Trophoblast cell (in vitro differentiated cells and primary cell): Measurements from ENCODE around the gene LAMA3.

ENCODE experiments used
- DNase-seq, 2 donors: peaks; one replicate each; pipeline ENCODE4 v3.0.0-alpha.2; 2016
- H2AFZ ChIP-seq: 2 replicates; pipeline ENCODE4 v1.6.1; 2013; ENCODE audit warnings: low read length, moderate library complexity, mild to moderate bottlenecking; ENCODE audit not compliant: insufficient read depth, poor library complexity
- H2AK5ac ChIP-seq: 2 replicates; pipeline ENCODE4 v1.6.1; 2013; ENCODE audit warnings: mild to moderate bottlenecking, low read length
- H2BK120ac ChIP-seq: 2 replicates; pipeline ENCODE4 v1.6.1; 2013; ENCODE audit warnings: low read length, mild to moderate bottlenecking, moderate library complexity; ENCODE audit not compliant: insufficient read depth, poor library complexity
- H2BK12ac ChIP-seq: 2 replicates; pipeline ENCODE4 v1.6.1; 2013; ENCODE audit warnings: mild to moderate bottlenecking, low read length, moderate library complexity
- H2BK5ac ChIP-seq: 2 replicates; pipeline ENCODE4 v1.6.1; 2013; ENCODE audit warnings: low read length, low read depth, moderate library complexity, mild to moderate bottlenecking; ENCODE audit not compliant: poor library complexity
- H3K14ac ChIP-seq: 2 replicates; pipeline ENCODE4 v1.6.1; 2013; ENCODE audit warnings: mild to moderate bottlenecking, low read length
- H3K18ac ChIP-seq: 2 replicates; pipeline ENCODE4 v1.6.1; 2013; ENCODE audit warnings: mild to moderate bottlenecking, low read length
- H3K23ac ChIP-seq: 2 replicates; pipeline ENCODE4 v1.6.1; 2013; ENCODE audit warnings: low read length
- H3K27ac ChIP-seq: 2 replicates; pipeline ENCODE4 v1.5.1; 2013; ENCODE audit warnings: low read depth, mild to moderate bottlenecking, inconsistent platforms, low read length, moderate library complexity
- H3K27me3 ChIP-seq: 2 replicates; pipeline ENCODE4 v1.6.1; 2013; ENCODE audit warnings: inconsistent platforms, mild to moderate bottlenecking, low read length, moderate library complexity; ENCODE audit not compliant: insufficient read depth
- H3K36me3 ChIP-seq, 2 experiments: 1 replicate in 1 of 2; 2 replicates in 1 of 2; pipeline ENCODE4 v1.6.1; 2013; ENCODE audit warnings: low read length in 2 of 2, mild to moderate bottlenecking in 2 of 2, moderate library complexity in 1 of 2; ENCODE audit not compliant: insufficient read depth in 2 of 2, control insufficient read depth in 1 of 2
- H3K4ac ChIP-seq: 2 replicates; pipeline ENCODE4 v1.6.1; 2013; ENCODE audit warnings: low read depth, mild to moderate bottlenecking, low read length, moderate library complexity
- H3K4me1 ChIP-seq, 2 experiments: 1 replicate in 1 of 2; 2 replicates in 1 of 2; pipeline ENCODE4 v1.6.1; 2013; ENCODE audit warnings: low read length in 2 of 2, mild to moderate bottlenecking in 2 of 2, moderate library complexity in 1 of 2; ENCODE audit not compliant: insufficient read depth in 2 of 2, control insufficient read depth in 1 of 2
- H3K4me2 ChIP-seq: 2 replicates; pipeline ENCODE4 v1.6.1; 2013; ENCODE audit warnings: inconsistent platforms, mild to moderate bottlenecking, low read length, moderate library complexity
- H3K4me3 ChIP-seq: 2 replicates; pipeline ENCODE4 v1.5.1; 2013; ENCODE audit warnings: mild to moderate bottlenecking, low read depth, low read length, inconsistent platforms
- H3K79me1 ChIP-seq: one replicate; pipeline ENCODE4 v1.6.1; 2013; ENCODE audit warnings: low read length
- H3K79me2 ChIP-seq: 2 replicates; pipeline ENCODE4 v1.6.1; 2013; ENCODE audit warnings: low read length, mild to moderate bottlenecking; ENCODE audit not compliant: control insufficient read depth, insufficient read depth, poor library complexity
- H3K9ac ChIP-seq: 2 replicates; pipeline ENCODE4 v1.6.1; 2013; ENCODE audit warnings: mild to moderate bottlenecking, low read length
- H3K9me3 ChIP-seq: 2 replicates; pipeline ENCODE4 v1.6.1; 2013; ENCODE audit warnings: low read depth, mild to moderate bottlenecking, control low read depth, inconsistent platforms, low read length; ENCODE audit not compliant: insufficient read depth
- H4K12ac ChIP-seq: 2 replicates; pipeline ENCODE4 v1.6.1; 2013; ENCODE audit warnings: low read depth, mild to moderate bottlenecking, low read length, moderate library complexity
- H4K8ac ChIP-seq: 2 replicates; pipeline ENCODE4 v1.6.1; 2013; ENCODE audit warnings: low read depth, mild to moderate bottlenecking, low read length, moderate library complexity
- H4K91ac ChIP-seq: one replicate; pipeline ENCODE4 v1.6.1; 2013; ENCODE audit warnings: low read depth, mild to moderate bottlenecking, low read length, moderate library complexity
- WGBS: extraction: QIAGEN DNeasy Blood & Tissue Kit; methylation state at CpG from one replicate; pipeline ENCODE4 v1.1.7; 2013; ENCODE audit warnings: missing lambda C conversion rate; ENCODE audit not compliant: insufficient read length, insufficient coverage; ENCODE audit errors: extremely low coverage; 5-methylcytosine and 5-hydroxymethylcytosine counted together

The LAMA3 gene

DNA sequence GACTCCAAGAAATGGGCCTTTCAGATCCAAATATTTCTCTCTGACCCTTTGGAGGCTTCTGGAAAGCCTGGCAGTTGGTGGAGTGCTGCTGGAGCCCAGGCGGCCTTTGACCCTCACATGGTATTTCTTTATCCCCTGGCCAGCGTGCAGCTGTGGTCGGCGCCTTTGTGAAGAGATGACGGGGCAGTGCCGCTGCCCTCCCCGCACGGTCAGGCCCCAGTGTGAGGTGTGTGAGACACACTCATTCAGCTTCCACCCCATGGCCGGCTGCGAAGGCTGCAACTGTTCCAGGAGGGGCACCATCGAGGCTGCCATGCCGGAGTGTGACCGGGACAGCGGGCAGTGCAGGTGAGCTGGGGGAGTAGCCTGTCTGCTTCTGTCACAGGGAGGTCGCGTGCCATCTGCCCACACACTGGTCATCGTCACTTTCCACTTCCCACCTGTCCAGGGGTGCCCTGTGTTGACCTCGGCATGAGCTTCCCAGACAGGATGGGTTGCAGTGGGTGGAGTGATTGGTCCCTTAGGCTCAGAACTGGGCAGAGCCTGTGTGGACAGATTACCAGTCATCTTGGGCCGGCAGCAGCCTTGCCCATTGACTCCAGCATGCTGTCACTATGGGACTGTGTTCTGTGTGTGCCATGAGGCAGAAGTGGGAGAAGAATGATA is 158.2 kb downstream of the LAMA3 start:
- no peak overlapping the region for H2AK5ac ChIP-seq
- DNase-seq, result no peak

GRCh38 chr18:23849141-23849540 is 159.9 kb downstream of the LAMA3 start:
- H3K36me3 ChIP-seq, result no peaks in the 10 kb centered on the region
- no peak overlapping the region for H3K23ac ChIP-seq
- no peak overlapping the region for H2BK12ac ChIP-seq
- H2BK120ac ChIP-seq, result no peak overlapping the region
- H2AK5ac ChIP-seq, result no peak overlapping the region
- no peaks in the 10 kb centered on the region for H3K79me1 ChIP-seq
- H2AFZ ChIP-seq, result no peak overlapping the region
- H3K79me2 ChIP-seq, result no peaks in the 10 kb centered on the region
- no peak overlapping the region for H2BK5ac ChIP-seq
- no peak overlapping the region for H3K4me3 ChIP-seq
- H4K12ac ChIP-seq, result no peak overlapping the region
- peaks cover 7% of the 10 kb centered on the region in 2 experiments for H3K4me1 ChIP-seq
- DNase-seq, result no peak
- no CpG with 5 or more reads among the region's 1 CpG for WGBS
- no peak overlapping the region for H4K91ac ChIP-seq
- H3K4ac ChIP-seq, result no peak overlapping the region
- no peak overlapping the region for H3K4me2 ChIP-seq
- no peak overlapping the region for H3K18ac ChIP-seq
- no peak overlapping the region for H4K8ac ChIP-seq
- no peaks in the 10 kb centered on the region for H3K27me3 ChIP-seq
- H3K9ac ChIP-seq, result no peak overlapping the region
- H3K9me3 ChIP-seq, result no peaks in the 10 kb centered on the region
- H3K27ac ChIP-seq, result no peak overlapping the region
- no peak overlapping the region for H3K14ac ChIP-seq

More for the DNA sequence above, 158.2 kb downstream of the LAMA3 start:
- no CpG with 5 or more reads among the region's 19 CpGs for WGBS
- H4K91ac ChIP-seq, result no peak overlapping the region
- H3K4me3 ChIP-seq, result peak overlapping the region; percentile 31
- no peak overlapping the region for H2BK12ac ChIP-seq
- H3K9me3 ChIP-seq, result no peaks in the 10 kb centered on the region
- H3K4me2 ChIP-seq, result no peak overlapping the region
- no peak overlapping the region for H2AFZ ChIP-seq
- no peaks in the 10 kb centered on the region for H3K79me2 ChIP-seq
- H3K27me3 ChIP-seq, result no peaks in the 10 kb centered on the region
- H4K8ac ChIP-seq, result no peak overlapping the region
- no peak overlapping the region for H4K12ac ChIP-seq
- H3K14ac ChIP-seq, result no peak overlapping the region
- no peak overlapping the region for H3K4ac ChIP-seq
- H3K4me1 ChIP-seq, result peaks cover 7% of the 10 kb centered on the region in 2 experiments
- no peak overlapping the region for H2BK5ac ChIP-seq
- no peak overlapping the region for H3K27ac ChIP-seq
- H3K18ac ChIP-seq, result no peak overlapping the region
- H3K9ac ChIP-seq, result no peak overlapping the region
- no peaks in the 10 kb centered on the region for H3K36me3 ChIP-seq
- H3K23ac ChIP-seq, result no peak overlapping the region
- H3K79me1 ChIP-seq, result no peaks in the 10 kb centered on the region
- no peak overlapping the region for H2BK120ac ChIP-seq

DNA sequence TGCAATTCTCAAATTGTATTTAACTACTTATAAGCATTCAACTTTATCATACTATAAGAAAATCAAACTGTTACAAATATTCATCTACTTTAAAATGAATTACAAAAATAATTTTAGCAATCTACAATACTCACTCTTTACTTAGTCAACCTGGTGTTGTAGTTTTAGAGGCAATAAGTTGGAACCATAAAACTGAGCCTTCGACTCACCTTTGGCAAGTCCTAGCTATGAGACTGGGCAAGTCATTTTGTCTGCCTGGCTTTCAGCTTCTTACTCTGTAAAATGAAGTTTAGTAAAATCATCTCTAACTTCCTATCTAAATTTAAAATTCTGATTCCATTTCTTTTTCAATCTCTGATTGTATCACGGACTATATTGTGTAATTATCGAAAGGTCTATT is 161.0 kb downstream of the LAMA3 start:
- Histone ChIP-seq H4K12ac (no peak overlapping the region), H3K27me3 (no peaks in the 10 kb centered on the region), H3K4me3 (no peak overlapping the region), H3K18ac (no peak overlapping the region), H2BK5ac (no peak overlapping the region), H3K9ac (no peak overlapping the region), H2BK12ac (no peak overlapping the region), H3K27ac (no peak overlapping the region), H2BK120ac (no peak overlapping the region), H3K4me2 (no peak overlapping the region), H3K79me2 (no peaks in the 10 kb centered on the region), H2AFZ (no peak overlapping the region), H3K4ac (no peak overlapping the region), H3K79me1 (no peaks in the 10 kb centered on the region), H3K4me1 (peaks cover 3 to 4% of the 10 kb centered on the region in 2 experiments), H2AK5ac (no peak overlapping the region), H4K8ac (no peak overlapping the region), H3K36me3 (no peaks in the 10 kb centered on the region), H3K9me3 (no peaks in the 10 kb centered on the region), H3K14ac (no peak overlapping the region), H4K91ac (no peak overlapping the region), H3K23ac (no peak overlapping the region)
- no CpG with 5 or more reads among the region's 3 CpGs for WGBS
- no peak for DNase-seq

DNA sequence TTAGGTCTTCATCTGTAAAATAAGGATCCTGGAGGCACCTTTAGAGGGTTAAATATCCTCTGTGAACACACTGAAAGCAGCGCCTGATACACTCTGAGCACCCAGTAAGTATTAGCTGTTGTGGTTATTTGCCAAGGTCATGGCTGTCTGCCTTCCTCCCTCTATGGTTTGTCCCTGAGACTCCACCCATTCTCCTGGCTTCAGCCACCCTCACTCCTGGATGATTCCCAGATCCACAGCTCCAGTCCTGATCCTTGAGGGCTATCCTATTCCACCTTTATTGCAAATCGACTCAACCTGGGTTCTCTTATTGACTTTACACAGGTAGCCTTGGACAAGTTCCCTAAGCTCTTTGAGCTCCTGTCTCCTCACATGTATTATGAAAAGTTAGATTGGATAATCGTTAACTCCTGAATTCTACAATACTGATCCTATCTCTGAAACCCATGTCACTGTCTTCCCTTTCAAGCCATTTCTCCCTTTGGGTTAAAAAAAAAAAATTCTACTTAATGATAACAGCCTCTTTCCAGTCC is 162.3 kb downstream of the LAMA3 start:
- Histone ChIP-seq H3K18ac (no peak overlapping the region), H2BK5ac (no peak overlapping the region), H4K91ac (no peak overlapping the region), H4K12ac (no peak overlapping the region), H3K27me3 (no peaks in the 10 kb centered on the region), H3K79me2 (no peaks in the 10 kb centered on the region), H3K27ac (no peak overlapping the region), H3K4ac (no peak overlapping the region), H3K9me3 (no peaks in the 10 kb centered on the region), H3K4me2 (no peak overlapping the region), H3K79me1 (no peaks in the 10 kb centered on the region), H3K14ac (no peak overlapping the region), H2AFZ (no peak overlapping the region), H2AK5ac (no peak overlapping the region), H3K4me3 (no peak overlapping the region), H2BK120ac (no peak overlapping the region), H3K9ac (no peak overlapping the region), H3K4me1 (no peaks in the 10 kb centered on the region), H3K23ac (no peak overlapping the region), H2BK12ac (no peak overlapping the region), H3K36me3 (no peaks in the 10 kb centered on the region), H4K8ac (no peak overlapping the region)
- DNase-seq, result no peak
- WGBS, result no CpG with 5 or more reads among the region's 3 CpGs
